ENCODE measurements around the gene PREB. TPM values are rescaled to one million over a fixed set of nuclear protein-coding genes. Genes with fewer than 3 reads are reported as not detected.

PREB gene
- total and polyA plus RNA-seq, 2 donors (not counting 3 experiments of a cell fraction or from before 2014, with no cell fraction given): 47.2 to 73.3 TPM

DNA sequence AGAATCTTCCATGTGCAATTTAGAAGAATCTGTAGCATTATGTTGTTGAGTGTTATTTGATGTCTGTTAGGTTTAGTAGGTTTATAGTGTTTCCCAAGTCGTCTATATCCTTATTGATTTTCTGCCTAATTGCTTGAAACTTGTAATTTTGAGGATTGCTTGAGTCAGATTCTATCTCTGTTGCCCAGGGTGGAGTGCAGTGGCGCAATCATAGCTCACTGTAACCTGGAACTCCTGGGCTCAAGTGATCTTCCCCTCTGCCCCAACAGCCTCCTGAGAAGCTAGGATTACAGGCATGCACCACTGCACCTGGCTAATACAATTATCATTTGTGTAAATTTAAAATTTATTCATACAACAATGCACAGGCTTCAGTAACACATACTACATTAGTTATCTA lies 11.2 kb upstream of the PREB start:
- FAIRE-seq (no peak), DNase-seq (ENCODE audit: low read depth, low spot score) (no peak)
- Histone ChIP-seq H3K9me3 (replicated peaks; ENCODE audit: control insufficient read depth, insufficient read depth, low read length) (no peaks in the 10 kb centered on the region), H4K20me1 (replicated peaks; ENCODE audit: control insufficient read depth, extremely low read depth, insufficient read depth, low read length) (no peaks in the 10 kb centered on the region), H3K79me2 (ENCODE audit: control insufficient read depth, insufficient read depth, low read length) (no peaks in the 10 kb centered on the region), H3K27ac (ENCODE audit: insufficient read depth, low read depth, low read length) (no peak overlapping the region), H3K4me2 (ENCODE audit: insufficient read depth, low read length) (no peak overlapping the region), H3K9ac (replicated peaks; ENCODE audit: extremely low read depth, insufficient read depth, low read length) (no peak overlapping the region), H3K9me1 (replicated peaks; ENCODE audit: control insufficient read depth, extremely low read depth, insufficient read depth, low read length) (no peaks in the 10 kb centered on the region), H3K36me3 (ENCODE audit: control insufficient read depth in 2 of 2, extremely low read depth in 1 of 2, insufficient read depth in 2 of 2, low read length in 2 of 2) (no peaks in the 10 kb centered on the region), H3K4me1 (ENCODE audit: control insufficient read depth, extremely low read depth, insufficient read depth, low read length) (no peaks in the 10 kb centered on the region), H2AFZ (ENCODE audit: low read depth, low read length) (no peak overlapping the region), H3K4me3 (replicated peaks in 1 of 3; ENCODE audit: insufficient read depth in 1 of 3, low read depth in 1 of 3, low read length in 3 of 3) (no peak overlapping the region), H3K27me3 (ENCODE audit: control insufficient read depth in 2 of 2, insufficient read depth in 2 of 2, low read length in 2 of 2) (peaks cover 5 to 16% of the 10 kb centered on the region in 2 experiments)
- ChIA-PET POLR2A (no interaction called here), CTCF (interaction anchor here (0.8 to 2.8 kb wide), 3 partner anchors 12 to 46 kb away, joined by 3 to 10 read pairs (median 7); partner anchors contain the start of gene PREB)
- no TSS peak for BruUV-seq (replicated peaks)
- dilution Hi-C loops (cut with MboI; ENCODE audit: extremely low pct_ligation_motif_present, low sequenced_read_pairs): no loop called here
- TF ChIP-seq EZH2 (IDR thresholded peaks at IDR 0.05; ENCODE audit: borderline replicate concordance, low read depth, low read length, severe bottlenecking): no peak
- TF ChIP-seq POLR2AphosphoS5 (IDR thresholded peaks at IDR 0.05; ENCODE audit: insufficient read depth, low read depth, low read length): no peak
- no peak for TF ChIP-seq CTCF (IDR thresholded peaks at IDR 0.05; ENCODE audit: extremely low read depth in 1 of 2, insufficient read depth in 1 of 2, low read depth in 1 of 2, low read length in 2 of 2)
- TF ChIP-seq POLR2A (IDR thresholded peaks at IDR 0.05; ENCODE audit: low read depth, low read length): no peak
- TF ChIP-seq MYC (IDR thresholded peaks at IDR 0.05; ENCODE audit: low read depth, low read length): no peak
- no peak for TF ChIP-seq FOS (IDR thresholded peaks at IDR 0.05; ENCODE audit: borderline replicate concordance, insufficient read depth, low read length)
- no peak for TF ChIP-seq JUN (IDR thresholded peaks at IDR 0.05; ENCODE audit: borderline replicate concordance, insufficient read depth, insufficient read length, low read depth)
- no peak for TF ChIP-seq GATA2 (IDR thresholded peaks at IDR 0.05; ENCODE audit: insufficient read depth, insufficient read length, low read depth, low read length)
- TF ChIP-seq, protein P1, sequence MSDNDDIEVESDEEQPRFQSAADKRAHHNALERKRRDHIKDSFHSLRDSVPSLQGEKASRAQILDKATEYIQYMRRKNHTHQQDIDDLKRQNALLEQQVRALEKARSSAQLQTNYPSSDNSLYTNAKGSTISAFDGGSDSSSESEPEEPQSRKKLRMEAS (IDR thresholded peaks at IDR 0.05; ENCODE audit: insufficient read depth, insufficient read length): no peak
- intact Hi-C loops (cut with micrococcal nuclease): no loop called here
